NOMO-1 treated with DMSO at 0.1 percent for 48 hours (cell line): ENCODE data around the gene SPDYE3.
"Not testable (repeated sequence)": the region's sequence is repeated elsewhere in the genome, so short reads cannot be mapped to it uniquely, and the experiment has no call there.

ENCODE experiments used
- DNase-seq: peaks from one replicate; lab custom pipeline; 2025; ENCODE audit not compliant: unreplicated experiment; lab: John Stamatoyannopoulos, UW

SPDYE3 gene

GRCh38 chr7:100287191-100287969 lies 20.1 kb upstream of the SPDYE3 start:
- not testable (repeated sequence) for DNase-seq

- DNase-seq = not testable (repeated sequence)
These were observed 19.2 kb upstream of the SPDYE3 start for GRCh38 chr7:100288258-100288657.

- DNase-seq = not testable (repeated sequence)
These were observed 15.3 kb upstream of the SPDYE3 start for GRCh38 chr7:100292162-100292561.

GRCh38 chr7:100295269-100295668 lies 12.2 kb upstream of the SPDYE3 start:
- not testable (repeated sequence) for DNase-seq

- not testable (repeated sequence) for DNase-seq
These were observed 9.5 kb upstream of the SPDYE3 start for GRCh38 chr7:100297852-100298631.

GRCh38 chr7:100298632-100298895 lies 8.9 kb upstream of the SPDYE3 start:
- not testable (repeated sequence) for DNase-seq

GRCh38 chr7:100304526-100304925 lies 3.0 kb upstream of the SPDYE3 start:
- not testable (repeated sequence) for DNase-seq

GRCh38 chr7:100318329-100318728 lies 10.8 kb downstream of the SPDYE3 start:
- DNase-seq = not testable (repeated sequence)

GRCh38 chr7:100321648-100322047 lies 14.1 kb downstream of the SPDYE3 start:
- DNase-seq = not testable (repeated sequence)

GRCh38 chr7:100324194-100324593 lies 16.7 kb downstream of the SPDYE3 start:
- DNase-seq = not testable (repeated sequence)

GRCh38 chr7:100325671-100326070 lies 18.2 kb downstream of the SPDYE3 start:
- DNase-seq = not testable (repeated sequence)

- not testable (repeated sequence) for DNase-seq
These were observed 19.4 kb downstream of the SPDYE3 start for GRCh38 chr7:100326914-100327313.

GRCh38 chr7:100335566-100336466 lies 28.3 kb downstream of the SPDYE3 start:
- DNase-seq = peak; percentile 95

- not testable (repeated sequence) for DNase-seq
These were observed 30.7 kb downstream of the SPDYE3 start for GRCh38 chr7:100338083-100338696.

- not testable (repeated sequence) for DNase-seq
These were observed 33.8 kb downstream of the SPDYE3 start for GRCh38 chr7:100341286-100341685.

- DNase-seq = no peak
These were observed 35.3 kb downstream of the SPDYE3 start for GRCh38 chr7:100342765-100343164.

- not testable (repeated sequence) for DNase-seq
These were observed 36.6 kb downstream of the SPDYE3 start for GRCh38 chr7:100344124-100344559.

- DNase-seq = peak; percentile 36
These were observed 37.2 kb downstream of the SPDYE3 start for GRCh38 chr7:100344560-100345287.

- peak; percentile 46 for DNase-seq
These were observed 37.8 kb downstream of the SPDYE3 start for GRCh38 chr7:100345288-100345672.

- DNase-seq = no peak
These were observed 39.4 kb downstream of the SPDYE3 start for GRCh38 chr7:100346921-100347320.
